ENCODE results near the gene ATP2A2. TPM values are rescaled to one million over a fixed set of nuclear protein-coding genes. Genes with fewer than 3 reads are reported as not detected.
"Not testable (repeated sequence)": the region's sequence is repeated elsewhere in the genome, so short reads cannot be mapped to it uniquely, and the experiment has no call there.

The ATP2A2 gene
- total RNA-seq, 1 donor from 2014 or later: 189 TPM

DNA sequence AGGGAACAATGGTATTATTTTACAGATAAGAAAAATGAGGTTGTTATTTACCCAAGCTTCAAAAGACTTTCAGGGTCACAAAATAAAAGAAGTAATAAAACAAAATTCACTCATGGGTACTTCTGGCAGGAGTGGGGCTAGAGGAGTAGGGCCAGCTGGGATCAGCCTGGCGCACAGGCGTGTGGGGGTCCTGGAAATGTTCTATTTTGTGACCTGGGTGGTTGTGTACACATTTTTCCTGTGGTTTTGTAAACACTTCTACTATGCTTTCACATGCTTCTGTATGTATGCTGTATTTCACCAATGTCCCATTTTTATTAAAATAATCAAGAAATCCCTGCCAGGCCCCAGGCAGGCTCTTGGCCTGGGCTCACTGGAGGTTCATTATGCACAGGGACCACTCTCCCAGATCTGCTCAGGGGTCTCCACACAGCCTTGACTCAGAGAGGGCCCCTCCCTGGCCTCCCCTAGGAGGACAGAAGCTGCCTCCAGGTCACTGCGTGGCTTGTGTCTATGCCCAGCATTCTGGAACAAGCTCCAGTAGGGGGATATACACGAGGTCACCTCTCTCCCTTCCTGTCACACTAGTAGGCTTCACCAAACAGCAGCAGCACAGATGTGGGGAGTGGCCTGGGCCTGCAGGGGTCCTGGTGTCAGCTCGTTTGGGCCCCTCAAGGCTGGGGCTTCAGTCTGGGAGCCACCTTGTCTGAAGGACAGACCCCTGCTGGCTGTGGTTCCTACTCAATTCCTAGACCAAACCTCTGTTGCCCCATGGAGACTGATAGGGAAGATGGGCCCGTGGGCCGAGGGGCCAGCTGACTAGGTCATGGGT lies 84.7 kb downstream of the ATP2A2 start:
- intact Hi-C loops (cut with micrococcal nuclease): no loop called here

GRCh38 chr12:110366321-110367142 lies 85.5 kb downstream of the ATP2A2 start:
- intact Hi-C loops (cut with micrococcal nuclease): no loop called here

- intact Hi-C loops (cut with micrococcal nuclease): no loop called here
Measured at GRCh38 chr12:110367181-110367864, 86.3 kb downstream of the ATP2A2 start.

DNA sequence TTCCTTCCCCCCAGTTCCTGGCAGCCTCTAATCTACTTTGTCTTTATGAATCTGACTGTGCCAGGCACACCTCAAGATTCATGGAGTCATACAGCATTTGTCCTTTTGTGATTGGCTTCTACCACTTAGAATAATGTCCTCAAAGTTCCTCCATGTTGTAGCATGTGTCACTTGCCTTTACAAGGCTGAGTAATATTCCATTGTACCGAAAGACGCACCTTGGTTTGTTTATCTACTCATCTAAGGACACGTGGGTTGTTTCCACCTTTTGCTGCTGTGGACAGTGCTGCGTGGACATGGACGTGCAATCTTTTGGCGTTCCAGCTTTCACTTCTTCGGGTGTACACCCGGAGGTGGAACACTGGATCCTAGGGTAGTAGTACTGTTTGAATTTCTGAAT lies 88.9 kb downstream of the ATP2A2 start:
- intact Hi-C loops (cut with micrococcal nuclease): no loop called here

DNA sequence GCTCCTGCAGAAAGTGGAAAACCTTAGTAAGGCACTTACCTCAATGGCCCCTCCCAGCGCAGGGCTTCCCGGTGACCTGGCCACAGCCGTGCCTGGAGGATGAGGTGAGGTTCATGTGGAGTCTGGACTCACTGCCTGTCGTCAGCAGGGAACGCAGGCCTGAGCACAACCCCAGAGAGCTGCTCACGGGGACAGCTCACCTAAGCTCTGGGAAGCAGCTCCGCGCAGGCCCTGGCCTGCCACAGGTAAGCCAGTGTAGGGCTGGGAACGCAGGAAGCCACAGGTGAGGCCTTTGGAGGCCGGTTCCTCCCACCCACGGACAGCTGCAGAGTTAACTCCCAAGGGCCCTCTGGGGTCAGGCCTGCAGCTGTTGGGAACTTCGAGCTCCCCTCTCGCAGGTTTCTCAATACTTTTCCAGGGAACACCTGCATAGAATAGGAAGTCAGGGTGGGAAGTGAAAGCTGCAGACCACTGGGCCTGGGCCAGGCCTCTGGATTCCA lies 89.7 kb downstream of the ATP2A2 start:
- intact Hi-C loops (cut with micrococcal nuclease): no loop called here

GRCh38 chr12:110371408-110372055 lies 90.5 kb downstream of the ATP2A2 start:
- intact Hi-C loops (cut with micrococcal nuclease): no loop called here

- intact Hi-C loops (cut with micrococcal nuclease): no loop called here
Measured at GRCh38 chr12:110372056-110372425, 91.0 kb downstream of the ATP2A2 start.

DNA sequence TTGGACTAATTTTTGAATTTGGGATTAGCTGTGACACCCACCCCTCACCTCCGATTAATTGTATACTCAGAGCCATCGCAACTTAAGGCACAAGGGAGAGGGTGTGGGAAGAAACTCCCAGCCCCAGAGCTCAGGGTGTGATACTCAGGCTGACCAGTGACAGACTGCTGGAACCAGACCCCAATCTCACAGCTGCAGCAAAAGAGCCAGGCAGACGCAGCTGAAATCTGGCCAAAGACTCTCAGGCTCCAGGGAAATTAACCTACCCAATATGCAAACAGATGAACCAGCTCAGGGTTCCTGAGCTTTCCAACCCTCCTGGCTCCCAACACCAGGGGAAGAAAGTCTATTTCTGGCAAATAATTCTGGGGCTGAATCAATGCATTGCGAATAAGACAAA lies 92.0 kb downstream of the ATP2A2 start:
- intact Hi-C loops (cut with micrococcal nuclease): no loop called here

DNA sequence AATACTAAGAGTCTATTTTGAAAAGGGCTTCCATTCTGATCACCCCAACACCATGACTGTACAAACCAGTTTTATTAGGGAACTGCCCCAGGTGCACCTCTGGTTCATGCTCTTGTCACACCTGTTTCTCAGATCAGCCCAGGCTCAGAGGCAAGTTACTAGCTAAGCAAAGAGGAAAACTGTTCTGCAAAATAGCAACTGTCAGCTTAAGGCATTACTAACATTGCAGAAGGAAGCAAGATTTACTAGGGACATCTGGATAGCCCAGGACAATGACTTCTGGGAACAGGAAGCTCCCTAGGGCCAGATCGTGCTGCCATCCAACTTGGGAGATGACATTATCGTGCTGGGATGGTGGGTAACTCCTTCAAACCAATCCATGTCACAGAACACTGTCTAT lies 92.4 kb downstream of the ATP2A2 start:
- intact Hi-C loops (cut with micrococcal nuclease): no loop called here

DNA sequence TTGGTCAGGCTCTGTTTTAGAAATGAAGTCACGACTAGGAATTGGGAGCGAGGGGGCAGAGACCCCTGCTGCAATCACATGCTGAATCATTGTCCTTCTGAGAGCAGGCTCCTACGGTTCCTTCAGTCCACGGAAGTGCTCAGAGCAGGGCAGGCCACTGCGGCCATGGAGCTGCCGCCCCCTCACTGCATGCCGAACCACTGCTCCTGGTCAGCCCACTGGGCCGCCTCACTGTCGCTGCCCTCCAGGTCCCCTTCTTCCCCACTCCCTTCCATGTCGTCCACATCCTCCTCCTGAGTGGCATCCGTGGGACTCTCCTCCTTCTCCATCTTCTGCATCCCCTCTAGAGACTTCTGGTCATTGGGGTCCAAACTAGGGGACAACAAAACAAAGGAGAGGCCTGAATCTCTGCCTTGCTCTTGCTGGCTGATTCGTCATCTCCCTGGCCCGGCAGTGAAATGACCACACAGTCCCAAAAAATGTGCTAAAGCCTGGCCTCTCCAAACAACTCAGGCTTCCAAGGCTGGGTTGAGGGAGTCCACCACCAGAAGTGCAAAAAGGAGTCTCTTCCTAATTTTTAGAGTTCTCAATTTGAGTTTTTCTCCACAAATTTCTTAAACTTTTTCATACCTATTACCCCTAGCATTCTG lies 93.0 kb downstream of the ATP2A2 start:
- intact Hi-C loops (cut with micrococcal nuclease): no loop called here

DNA sequence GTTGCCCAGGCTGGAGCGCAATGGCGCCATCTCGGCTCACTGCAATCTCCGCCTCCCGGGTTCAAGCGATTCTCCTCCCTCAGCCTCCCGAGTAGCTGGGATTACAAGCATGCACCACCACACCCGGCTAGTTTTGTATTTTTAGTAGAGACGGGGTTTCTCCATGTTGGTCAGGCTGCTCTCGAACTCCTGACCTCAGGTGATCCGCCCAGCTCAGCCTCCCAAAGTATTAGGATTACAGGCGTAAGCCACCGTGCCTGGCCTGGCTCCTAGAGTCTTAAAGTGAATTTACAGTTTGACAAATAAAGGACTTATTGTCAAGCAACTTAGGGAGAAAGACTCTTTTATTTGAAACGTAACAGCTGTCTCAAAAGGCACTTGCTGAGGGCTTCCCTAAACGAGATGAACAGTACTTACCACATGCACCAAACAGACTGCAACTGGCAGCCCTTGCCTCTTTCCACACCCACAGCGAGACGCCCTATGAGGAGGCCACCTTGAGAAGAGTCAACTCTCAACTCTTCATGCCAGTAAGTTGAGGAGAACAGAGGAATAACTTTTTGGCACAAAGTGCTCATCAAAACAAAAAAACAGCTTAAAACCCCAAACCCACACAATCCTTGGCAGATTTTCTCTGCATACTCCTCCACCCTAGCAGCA lies 97.2 kb downstream of the ATP2A2 start:
- intact Hi-C loops (cut with micrococcal nuclease): not testable (repeated sequence)

DNA sequence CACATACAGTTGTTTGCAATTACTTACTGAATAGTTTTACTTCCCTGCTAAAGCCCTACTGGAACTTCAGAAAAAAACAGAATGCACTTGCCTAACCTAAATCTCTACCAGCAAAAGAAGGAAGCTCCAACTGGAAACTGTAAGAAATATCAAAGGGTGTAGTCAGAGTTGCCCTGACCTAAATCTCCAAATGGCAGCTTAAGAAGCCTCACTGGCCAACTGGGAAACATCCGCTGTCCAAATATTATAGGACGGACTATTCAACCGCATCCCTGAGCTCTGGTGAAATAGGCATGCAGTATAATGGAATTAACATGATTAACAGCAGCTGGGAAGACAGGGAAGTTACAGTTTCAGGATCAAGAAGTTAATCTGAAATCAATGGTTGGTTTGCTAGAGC lies 98.2 kb downstream of the ATP2A2 start:
- intact Hi-C loops (cut with micrococcal nuclease): no loop called here

DNA sequence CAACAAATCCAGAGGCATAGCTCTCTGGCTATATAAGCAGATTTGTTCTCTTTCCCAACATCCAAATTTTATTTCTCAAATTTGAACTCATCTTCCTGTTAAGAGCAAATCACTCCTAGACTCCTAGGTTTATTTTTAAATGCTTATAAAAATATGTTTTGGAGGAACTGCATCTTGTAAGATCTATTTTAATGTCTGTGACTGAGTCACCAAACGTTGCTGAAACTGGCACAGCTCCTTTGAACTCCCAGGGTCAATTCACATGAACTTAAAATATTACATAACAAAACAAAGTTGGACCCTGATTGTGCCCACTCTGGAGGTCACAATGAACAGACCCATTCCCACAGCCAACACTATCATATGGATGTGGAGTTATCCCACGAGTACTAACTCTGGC lies 98.6 kb downstream of the ATP2A2 start:
- intact Hi-C loops (cut with micrococcal nuclease): no loop called here

GRCh38 chr12:110382683-110383082 lies 101.6 kb downstream of the ATP2A2 start:
- intact Hi-C loops (cut with micrococcal nuclease): no loop called here

Other genes with a start within 250 kb of the ATP2A2 start
- 24.4 and 25.1 TPM in 2 replicates for gene C12orf76, start 232.7 kb upstream of the ATP2A2 start, total RNA-seq
- gene IFT81, start 156.9 kb upstream of the ATP2A2 start, total RNA-seq: 1.2 and 1.3 TPM in 2 replicates
- 60.7 and 64.7 TPM in 2 replicates for gene ANAPC7, start 122.5 kb downstream of the ATP2A2 start, total RNA-seq
- 395 and 403 TPM in 2 replicates for gene ARPC3, start 169.1 kb downstream of the ATP2A2 start, total RNA-seq
- 19.5 and 20.7 TPM in 2 replicates for gene GPN3, start 187.0 kb downstream of the ATP2A2 start, total RNA-seq
- 12.3 and 13.6 TPM in 2 replicates for gene FAM216A, start 187.6 kb downstream of the ATP2A2 start, total RNA-seq
- 135 and 138 TPM in 2 replicates for gene VPS29, start 220.9 kb downstream of the ATP2A2 start, total RNA-seq
- gene RAD9B, start 221.1 kb downstream of the ATP2A2 start, total RNA-seq: 0.90 and 1.3 TPM in 2 replicates